ENCODE results near the gene C17orf100. TPM values are rescaled to one million over a fixed set of nuclear protein-coding genes. Genes with fewer than 3 reads are reported as not detected.

C17orf100 gene
- total and polyA plus RNA-seq, 2 donors (not counting 1 experiment from before 2014, with no cell fraction given): 0.33 to 1.5 TPM

- Histone ChIP-seq H3K79me2 (ENCODE audit: control insufficient read depth, insufficient read depth, low read length) (no peaks in the 10 kb centered on the region), H3K4me2 (ENCODE audit: extremely low read depth, insufficient read depth, low read length) (no peak overlapping the region), H3K27ac (ENCODE audit: insufficient read depth, low read length) (no peak overlapping the region), H3K9me3 (ENCODE audit: control insufficient read depth, insufficient read depth, low read depth, low read length) (no peaks in the 10 kb centered on the region), H3K36me3 (ENCODE audit: control insufficient read depth, insufficient read depth, low read length) (no peaks in the 10 kb centered on the region), H4K20me1 (ENCODE audit: control insufficient read depth, extremely low read depth, insufficient read depth, low read length) (no peaks in the 10 kb centered on the region), H3K9ac (ENCODE audit: insufficient read depth, low read length) (no peak overlapping the region), H3K4me3 (replicated peaks in 1 of 4; ENCODE audit: control extremely low read depth in 1 of 4, insufficient read depth in 1 of 4, low read depth in 3 of 4, low read length in 4 of 4) (no peak overlapping the region), H3K4me1 (ENCODE audit: control insufficient read depth, extremely low read depth, insufficient read depth, low read length) (no peaks in the 10 kb centered on the region), H2AFZ (ENCODE audit: low read length) (no peak overlapping the region), H3K27me3 (ENCODE audit: control insufficient read depth, insufficient read depth, low read length) (no peaks in the 10 kb centered on the region)
- peak in 1 of 2 donors; percentile 12 for TF ChIP-seq CTCF (conservative IDR thresholded peaks at IDR 0.05 in 1 of 2, IDR thresholded peaks at IDR 0.05 in 1 of 2; ENCODE audit: low read depth in 1 of 2, low read length in 2 of 2)
- no peak for TF ChIP-seq EZH2 (IDR thresholded peaks at IDR 0.05; ENCODE audit: low read length, missing control alignments)
- no peak for DNase-seq (ENCODE audit: low read depth in 2 of 2)
Observed at GRCh38 chr17:6701719-6702118, 50.2 kb downstream of the C17orf100 start.

- TF ChIP-seq EZH2 (IDR thresholded peaks at IDR 0.05; ENCODE audit: low read length, missing control alignments) (no peak), CTCF (conservative IDR thresholded peaks at IDR 0.05 in 1 of 2, IDR thresholded peaks at IDR 0.05 in 1 of 2; ENCODE audit: low read depth in 1 of 2, low read length in 2 of 2) (no peak)
- Histone ChIP-seq H3K79me2 (ENCODE audit: control insufficient read depth, insufficient read depth, low read length) (no peaks in the 10 kb centered on the region), H3K27me3 (ENCODE audit: control insufficient read depth, insufficient read depth, low read length) (no peaks in the 10 kb centered on the region), H2AFZ (ENCODE audit: low read length) (no peak overlapping the region), H4K20me1 (ENCODE audit: control insufficient read depth, extremely low read depth, insufficient read depth, low read length) (no peaks in the 10 kb centered on the region), H3K9ac (ENCODE audit: insufficient read depth, low read length) (no peak overlapping the region), H3K9me3 (ENCODE audit: control insufficient read depth, insufficient read depth, low read depth, low read length) (no peaks in the 10 kb centered on the region), H3K36me3 (ENCODE audit: control insufficient read depth, insufficient read depth, low read length) (no peaks in the 10 kb centered on the region), H3K4me3 (replicated peaks in 1 of 4; ENCODE audit: control extremely low read depth in 1 of 4, insufficient read depth in 1 of 4, low read depth in 3 of 4, low read length in 4 of 4) (no peak overlapping the region), H3K4me1 (ENCODE audit: control insufficient read depth, extremely low read depth, insufficient read depth, low read length) (no peaks in the 10 kb centered on the region), H3K27ac (ENCODE audit: insufficient read depth, low read length) (no peak overlapping the region), H3K4me2 (ENCODE audit: extremely low read depth, insufficient read depth, low read length) (no peak overlapping the region)
- no peak for DNase-seq (ENCODE audit: low read depth in 2 of 2)
Observed at GRCh38 chr17:6702567-6703215, 51.1 kb downstream of the C17orf100 start.

Other genes with a start within 250 kb of the C17orf100 start
- under 0.01 TPM in 1 of 2 replicates, not detected in the other for gene AIPL1, start 216.6 kb upstream of the C17orf100 start, total RNA-seq
- gene AIPL1, start 216.6 kb upstream of the C17orf100 start, polyA plus RNA-seq: 0.05 TPM in 1 of 2 replicates, not detected in the other
- 1.5 and 10.6 TPM in 2 replicates for gene PIMREG, start 207.3 kb upstream of the C17orf100 start, total RNA-seq
- gene PIMREG, start 207.3 kb upstream of the C17orf100 start, polyA plus RNA-seq: 6.5 and 18.5 TPM in 2 replicates
- 0.77 and 0.99 TPM in 2 replicates for gene PITPNM3, start 95.2 kb upstream of the C17orf100 start, total RNA-seq
- 0.38 and 1.1 TPM in 2 replicates for gene PITPNM3, start 95.2 kb upstream of the C17orf100 start, polyA plus RNA-seq
- 12.1 and 12.9 TPM in 2 replicates for gene KIAA0753, start 11.1 kb upstream of the C17orf100 start, total RNA-seq
- 4.6 and 5.8 TPM in 2 replicates for gene KIAA0753, start 11.1 kb upstream of the C17orf100 start, polyA plus RNA-seq
- gene TXNDC17, start 10.7 kb upstream of the C17orf100 start, total RNA-seq: 75.2 and 87.5 TPM in 2 replicates
- 243 and 257 TPM in 2 replicates for gene TXNDC17, start 10.7 kb upstream of the C17orf100 start, polyA plus RNA-seq
- 6.4 and 10.6 TPM in 2 replicates for gene MED31, start 157 bp upstream of the C17orf100 start, total RNA-seq
- 14.7 and 17.0 TPM in 2 replicates for gene MED31, start 157 bp upstream of the C17orf100 start, polyA plus RNA-seq
- gene SLC13A5, start 61.6 kb downstream of the C17orf100 start, total RNA-seq: not detected in 2 replicates
- not detected in 2 replicates for gene SLC13A5, start 61.6 kb downstream of the C17orf100 start, polyA plus RNA-seq
- gene XAF1, start 104.3 kb downstream of the C17orf100 start, total RNA-seq: 57.5 and 98.9 TPM in 2 replicates
- 3.2 and 3.5 TPM in 2 replicates for gene XAF1, start 104.3 kb downstream of the C17orf100 start, polyA plus RNA-seq
- gene FBXO39, start 124.5 kb downstream of the C17orf100 start, total RNA-seq: 0.51 and 0.66 TPM in 2 replicates
- gene FBXO39, start 124.5 kb downstream of the C17orf100 start, polyA plus RNA-seq: 0.10 and 0.25 TPM in 2 replicates
- not detected in 2 replicates for gene TEKT1, start 180.0 kb downstream of the C17orf100 start, total RNA-seq
- gene TEKT1, start 180.0 kb downstream of the C17orf100 start, polyA plus RNA-seq: not detected in 2 replicates